22Rv1 (cell line): Measurements from ENCODE around the gene TSPAN16.

ENCODE experiments used
- ZFX ChIP-seq: fragments of 450-650 bp; IDR thresholded peaks from 2 replicates; pipeline ENCODE4 v1.6.1; 2017; ENCODE audit warnings: antibody characterized with exemption, borderline replicate concordance
- TF ChIP-seq, protein P1 (sequence below): fragments of 450-650 bp; IDR thresholded peaks from 2 replicates; pipeline ENCODE4 v1.5.1; 2017; ENCODE audit warnings: mild to moderate bottlenecking

DNA sequence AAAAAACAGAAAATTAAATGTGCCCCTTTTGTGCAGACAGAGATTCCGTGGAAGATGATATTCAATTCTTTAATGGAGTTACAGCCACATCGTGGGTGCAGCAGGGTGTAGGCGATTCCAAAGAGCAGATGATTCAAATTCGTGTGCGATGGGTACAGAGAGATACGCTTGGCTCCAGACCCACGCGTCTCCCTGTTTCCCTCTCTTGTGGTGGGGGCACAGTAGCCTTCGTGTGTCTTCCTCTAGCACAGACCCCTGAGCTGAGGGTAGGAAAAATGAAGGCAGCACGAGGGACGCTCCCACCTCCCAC is 4.8 kb downstream of the TSPAN16 start:
- TF ChIP-seq, protein P1, sequence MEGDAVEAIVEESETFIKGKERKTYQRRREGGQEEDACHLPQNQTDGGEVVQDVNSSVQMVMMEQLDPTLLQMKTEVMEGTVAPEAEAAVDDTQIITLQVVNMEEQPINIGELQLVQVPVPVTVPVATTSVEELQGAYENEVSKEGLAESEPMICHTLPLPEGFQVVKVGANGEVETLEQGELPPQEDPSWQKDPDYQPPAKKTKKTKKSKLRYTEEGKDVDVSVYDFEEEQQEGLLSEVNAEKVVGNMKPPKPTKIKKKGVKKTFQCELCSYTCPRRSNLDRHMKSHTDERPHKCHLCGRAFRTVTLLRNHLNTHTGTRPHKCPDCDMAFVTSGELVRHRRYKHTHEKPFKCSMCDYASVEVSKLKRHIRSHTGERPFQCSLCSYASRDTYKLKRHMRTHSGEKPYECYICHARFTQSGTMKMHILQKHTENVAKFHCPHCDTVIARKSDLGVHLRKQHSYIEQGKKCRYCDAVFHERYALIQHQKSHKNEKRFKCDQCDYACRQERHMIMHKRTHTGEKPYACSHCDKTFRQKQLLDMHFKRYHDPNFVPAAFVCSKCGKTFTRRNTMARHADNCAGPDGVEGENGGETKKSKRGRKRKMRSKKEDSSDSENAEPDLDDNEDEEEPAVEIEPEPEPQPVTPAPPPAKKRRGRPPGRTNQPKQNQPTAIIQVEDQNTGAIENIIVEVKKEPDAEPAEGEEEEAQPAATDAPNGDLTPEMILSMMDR, result no peak
- TF ChIP-seq ZFX, result no peak
